Upper lobe of right lung (tissue), 1 donor: ENCODE results near the gene CCBE1. TPM values are rescaled to one million over a fixed set of nuclear protein-coding genes. Genes with fewer than 3 reads are reported as not detected.

Experiments used
- ATAC-seq: fragments of 200-7000 bp; cut with Tn5 transposase; one replicate; pipeline ENCODE4 v1.9.1; 2020; ENCODE audit warnings: mild to moderate bottlenecking, moderate library complexity
- DNase-seq: peaks from one replicate; pipeline ENCODE4 v3.0.0-alpha.2; 2020
- H3K27ac ChIP-seq: fragments of 200-600 bp; one replicate; pipeline ENCODE4 v1.8.0; 2022
- H3K27me3 ChIP-seq: fragments of 200-600 bp; one replicate; pipeline ENCODE4 v1.8.0; 2022; ENCODE audit warnings: mild to moderate bottlenecking
- H3K36me3 ChIP-seq: fragments of 200-600 bp; one replicate; pipeline ENCODE4 v1.8.0; 2022
- H3K4me1 ChIP-seq: fragments of 200-600 bp; one replicate; pipeline ENCODE4 v1.8.0; 2022
- H3K4me3 ChIP-seq: fragments of 200-600 bp; one replicate; pipeline ENCODE4 v1.8.0; 2022; ENCODE audit warnings: mild to moderate bottlenecking
- H3K9me3 ChIP-seq: fragments of 200-600 bp; one replicate; pipeline ENCODE4 v1.8.0; 2022
- intact Hi-C: fragments of 100-400 bp; cut with DNase I; formaldehyde crosslinking; loops from one replicate; pipeline ENCODE4 v1.11.0; 2022
- total RNA-seq: library from RNA; stranded (reverse); fragmentation: NEBNext Ultra II Directional; extraction: Animal tissue kit (Norgen Biotek cat#: 25700); gene quantifications from one replicate; pipeline ENCODE4 v1.2.1, GENCODE V29; 2021
- TF ChIP-seq, protein P1 (sequence below): fragments of 200-600 bp; IDR thresholded peaks from one replicate; pipeline ENCODE4 v1.8.0; 2022; ENCODE audit warnings: antibody characterized with exemption
- donor health status: DM: no; HTN: yes; CAD: no; lungs with severe emphysema.

The CCBE1 gene
- total RNA-seq, 1 donor from 2014 or later, result 27.8 TPM

DNA sequence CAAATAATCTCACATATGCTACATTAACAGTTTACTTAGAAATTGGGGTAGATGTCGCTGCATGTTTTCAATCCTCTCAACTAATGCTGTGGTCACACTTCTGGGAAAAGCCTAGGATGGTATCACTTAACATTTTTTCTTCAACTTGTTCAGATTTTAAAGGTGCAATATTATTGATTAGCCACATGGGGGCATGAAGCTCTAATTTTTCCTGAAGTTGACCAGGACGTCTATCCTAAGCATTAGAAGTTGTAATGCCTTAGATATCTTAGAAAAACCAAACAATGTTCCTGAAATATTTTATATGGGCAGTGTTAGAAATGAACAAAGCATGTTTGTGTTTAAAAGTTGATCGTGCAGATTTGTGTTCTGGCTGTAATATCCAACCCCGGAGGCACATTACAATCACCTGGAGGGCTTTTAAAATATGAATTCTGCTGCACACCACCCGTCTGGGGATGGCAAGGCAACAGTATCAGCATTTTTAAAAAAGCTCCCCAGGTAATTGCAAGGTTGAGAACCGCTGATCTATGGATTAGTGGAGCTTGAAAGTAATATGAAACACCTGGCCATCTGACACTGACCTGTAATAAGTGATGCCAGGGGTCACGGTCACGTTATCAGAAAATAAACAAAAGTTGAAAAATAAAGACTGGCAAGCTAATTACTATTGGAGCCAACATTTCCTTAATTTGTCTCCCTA is 237.7 kb downstream of the CCBE1 start:
- DNase-seq (no peak), ATAC-seq (peak; percentile 60)
- Histone ChIP-seq H3K9me3 (no peaks in the 10 kb centered on the region), H3K36me3 (no peaks in the 10 kb centered on the region), H3K4me3 (no peak overlapping the region), H3K27me3 (no peaks in the 10 kb centered on the region), H3K27ac (no peak overlapping the region), H3K4me1 (peaks cover 5% of the 10 kb centered on the region)
- intact Hi-C loops, result loop anchor here (10.0 kb wide), 1 partner anchor 365 kb away; no protein-coding TSS in a partner anchor
- TF ChIP-seq, protein P1, sequence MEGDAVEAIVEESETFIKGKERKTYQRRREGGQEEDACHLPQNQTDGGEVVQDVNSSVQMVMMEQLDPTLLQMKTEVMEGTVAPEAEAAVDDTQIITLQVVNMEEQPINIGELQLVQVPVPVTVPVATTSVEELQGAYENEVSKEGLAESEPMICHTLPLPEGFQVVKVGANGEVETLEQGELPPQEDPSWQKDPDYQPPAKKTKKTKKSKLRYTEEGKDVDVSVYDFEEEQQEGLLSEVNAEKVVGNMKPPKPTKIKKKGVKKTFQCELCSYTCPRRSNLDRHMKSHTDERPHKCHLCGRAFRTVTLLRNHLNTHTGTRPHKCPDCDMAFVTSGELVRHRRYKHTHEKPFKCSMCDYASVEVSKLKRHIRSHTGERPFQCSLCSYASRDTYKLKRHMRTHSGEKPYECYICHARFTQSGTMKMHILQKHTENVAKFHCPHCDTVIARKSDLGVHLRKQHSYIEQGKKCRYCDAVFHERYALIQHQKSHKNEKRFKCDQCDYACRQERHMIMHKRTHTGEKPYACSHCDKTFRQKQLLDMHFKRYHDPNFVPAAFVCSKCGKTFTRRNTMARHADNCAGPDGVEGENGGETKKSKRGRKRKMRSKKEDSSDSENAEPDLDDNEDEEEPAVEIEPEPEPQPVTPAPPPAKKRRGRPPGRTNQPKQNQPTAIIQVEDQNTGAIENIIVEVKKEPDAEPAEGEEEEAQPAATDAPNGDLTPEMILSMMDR, result peak; percentile 56

DNA sequence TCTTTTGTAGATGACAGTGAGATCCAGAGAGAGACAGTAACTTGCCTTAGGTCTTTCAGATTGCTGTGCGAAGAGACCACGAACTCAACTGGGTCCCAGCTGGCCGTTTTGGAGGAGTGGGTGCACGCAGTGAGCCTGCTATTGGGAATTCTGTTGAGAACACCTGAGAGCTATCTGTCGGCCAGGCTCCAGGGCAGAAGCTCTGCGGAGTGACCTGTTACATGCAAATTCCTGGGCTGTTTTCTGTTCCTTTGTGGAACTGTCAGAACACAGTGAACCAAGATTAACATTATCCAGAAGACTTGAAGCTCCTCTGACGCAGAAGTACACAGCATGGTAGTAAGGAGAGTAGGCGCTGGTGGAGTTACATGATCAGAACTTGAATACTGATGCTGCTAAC is 238.6 kb downstream of the CCBE1 start:
- TF ChIP-seq, protein P1, result no peak
- intact Hi-C loops, result loop anchor here (10.0 kb wide), 1 partner anchor 366 kb away; no protein-coding TSS in a partner anchor
- DNase-seq (no peak), ATAC-seq (no peak)
- H3K4me1 ChIP-seq, result peaks cover 5% of the 10 kb centered on the region
- no peaks in the 10 kb centered on the region for H3K27me3 ChIP-seq
- no peaks in the 10 kb centered on the region for H3K36me3 ChIP-seq
- H3K9me3 ChIP-seq, result no peaks in the 10 kb centered on the region
- no peak overlapping the region for H3K4me3 ChIP-seq
- H3K27ac ChIP-seq, result no peak overlapping the region

DNA sequence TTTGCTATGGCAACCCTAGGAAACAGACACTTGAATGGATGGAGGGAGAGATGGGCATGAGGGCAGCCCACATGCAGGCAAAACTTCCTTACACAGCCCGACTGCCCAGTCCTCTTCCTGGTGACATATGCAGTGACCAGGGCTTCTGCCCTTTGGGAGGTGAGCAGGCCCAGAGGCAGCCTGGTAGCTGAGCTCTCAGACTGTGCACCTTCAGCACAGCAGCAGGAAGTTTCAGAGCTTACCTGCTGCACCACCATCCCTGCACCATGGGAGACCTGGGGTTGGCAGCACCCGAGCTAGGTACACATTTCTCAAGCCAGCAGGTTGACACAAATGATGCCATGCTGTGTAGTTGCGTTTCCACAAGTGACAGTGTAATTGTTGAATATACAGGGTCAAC is 240.6 kb downstream of the CCBE1 start:
- no peaks in the 10 kb centered on the region for H3K36me3 ChIP-seq
- TF ChIP-seq, protein P1, result no peak
- H3K27me3 ChIP-seq, result no peaks in the 10 kb centered on the region
- intact Hi-C loops, result loop anchor here (10.0 kb wide), 1 partner anchor 368 kb away; no protein-coding TSS in a partner anchor
- H3K4me1 ChIP-seq, result peaks cover 5% of the 10 kb centered on the region
- DNase-seq (no peak), ATAC-seq (no peak)
- no peaks in the 10 kb centered on the region for H3K9me3 ChIP-seq
- H3K4me3 ChIP-seq, result no peak overlapping the region
- H3K27ac ChIP-seq, result no peak overlapping the region

DNA sequence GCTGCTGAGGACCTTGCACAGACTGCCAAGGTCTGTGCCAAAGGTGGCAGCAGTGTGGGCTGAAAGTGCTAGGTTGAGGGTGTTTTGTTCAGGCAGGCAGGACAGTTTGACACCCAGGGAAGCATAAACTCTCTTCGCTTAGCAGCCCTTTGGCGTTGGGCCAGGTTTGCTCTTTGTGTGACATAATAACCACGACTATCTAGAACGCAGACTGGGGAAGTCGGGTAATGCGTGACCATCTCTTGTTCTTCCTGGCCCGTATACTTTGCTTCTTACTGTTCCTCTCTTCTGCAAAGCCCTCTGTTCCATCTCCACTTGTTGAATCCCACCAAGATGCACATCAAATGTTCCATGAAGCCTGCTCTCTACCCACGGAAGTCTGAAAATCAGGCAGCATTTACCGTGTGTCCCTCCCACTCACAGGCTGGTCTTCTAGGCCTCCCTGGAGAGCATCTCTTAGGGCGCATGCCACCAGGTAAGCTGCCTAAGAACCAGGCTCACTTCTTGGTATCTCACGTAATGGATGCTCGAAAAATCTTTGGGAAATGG is 241.4 kb downstream of the CCBE1 start:
- no peaks in the 10 kb centered on the region for H3K9me3 ChIP-seq
- H3K4me1 ChIP-seq, result peaks cover 5% of the 10 kb centered on the region
- intact Hi-C loops, result loop anchor here (10.0 kb wide), 1 partner anchor 369 kb away; no protein-coding TSS in a partner anchor
- no peaks in the 10 kb centered on the region for H3K27me3 ChIP-seq
- TF ChIP-seq, protein P1, result no peak
- no peak overlapping the region for H3K4me3 ChIP-seq
- H3K36me3 ChIP-seq, result no peaks in the 10 kb centered on the region
- H3K27ac ChIP-seq, result no peak overlapping the region
- ATAC-seq, result no peak
- no peak for DNase-seq

DNA sequence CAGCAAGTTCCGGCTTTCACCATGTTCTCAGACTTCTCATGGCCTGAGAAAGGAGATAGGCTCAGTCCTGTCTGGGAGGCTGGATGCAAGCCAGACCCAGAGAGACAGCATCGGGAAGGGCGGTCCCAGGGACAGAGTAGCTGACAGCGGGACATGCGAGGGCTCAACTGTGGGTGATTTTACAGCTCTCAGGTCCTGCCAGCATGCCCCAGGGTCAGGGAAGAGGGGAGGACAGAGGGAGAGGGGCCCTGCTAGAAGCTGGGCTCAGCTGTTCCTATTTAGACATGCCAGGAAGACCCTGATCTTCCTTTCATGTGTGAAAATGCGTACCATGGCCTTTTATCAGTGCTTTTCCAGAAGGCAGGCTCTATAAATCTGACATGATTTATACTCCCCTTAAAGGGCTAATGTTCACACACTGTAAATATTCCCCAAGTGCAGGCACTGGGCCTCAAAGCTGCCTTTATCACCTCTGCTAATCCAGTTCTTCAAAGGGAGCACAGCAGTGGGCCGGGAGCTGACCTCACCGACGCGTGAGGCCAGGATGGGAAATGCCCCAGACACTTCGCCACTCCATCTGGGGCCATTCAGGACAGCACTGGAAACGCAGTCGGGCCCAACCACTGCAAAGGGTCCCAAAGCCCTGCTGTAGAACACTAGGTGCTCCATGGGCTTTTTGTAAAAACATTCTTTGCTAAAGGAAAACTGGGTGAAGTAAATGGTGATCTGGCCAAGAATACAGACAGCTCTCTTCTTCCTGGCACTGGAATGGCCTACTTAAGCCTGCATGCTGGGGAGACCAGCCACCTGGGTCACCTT is 242.1 kb downstream of the CCBE1 start:
- intact Hi-C loops, result loop anchor here (10.0 kb wide), 1 partner anchor 370 kb away; no protein-coding TSS in a partner anchor

More for the DNA sequence above, 242.1 kb downstream of the CCBE1 start:
- no peak overlapping the region for H3K4me3 ChIP-seq
- peaks cover 5% of the 10 kb centered on the region for H3K4me1 ChIP-seq
- ATAC-seq, result peak; percentile 6
- no peaks in the 10 kb centered on the region for H3K36me3 ChIP-seq
- TF ChIP-seq, protein P1, result no peak
- no peaks in the 10 kb centered on the region for H3K9me3 ChIP-seq
- no peak for DNase-seq
- H3K27ac ChIP-seq, result no peak overlapping the region
- no peaks in the 10 kb centered on the region for H3K27me3 ChIP-seq
